ENCODE results near the gene PTPRK.

The PTPRK gene

GRCh38 chr6:128532827-128533226, 12.4 kb upstream of the PTPRK start:
- TF ChIP-seq GLIS3 (CRISPR knock-in tag; IDR thresholded peaks at IDR 0.05) (no peak), PATZ1 (CRISPR knock-in tag; IDR thresholded peaks at IDR 0.05; ENCODE audit: borderline replicate concordance) (no peak), CSRNP3 (CRISPR knock-in tag; IDR thresholded peaks at IDR 0.05) (no peak), ZC3H10 (CRISPR knock-in tag; IDR thresholded peaks at IDR 0.05) (no peak), OSR1 (CRISPR knock-in tag; IDR thresholded peaks at IDR 0.05) (no peak), TSHZ2 (CRISPR knock-in tag; IDR thresholded peaks at IDR 0.05) (no peak), ESRRG (CRISPR knock-in tag; IDR thresholded peaks at IDR 0.05) (no peak), TOX (CRISPR knock-in tag; IDR thresholded peaks at IDR 0.05; ENCODE audit: borderline replicate concordance) (no peak), ZNF565 (CRISPR knock-in tag; conservative IDR thresholded peaks at IDR 0.05; ENCODE audit: low read depth) (no peak), ZFP30 (CRISPR knock-in tag; IDR thresholded peaks at IDR 0.05) (no peak), POU6F1 (CRISPR knock-in tag; IDR thresholded peaks at IDR 0.05; ENCODE audit: borderline replicate concordance, low read depth) (no peak), SNAI2 (CRISPR knock-in tag; IDR thresholded peaks at IDR 0.05) (no peak), CREB5 (CRISPR knock-in tag; IDR thresholded peaks at IDR 0.05; ENCODE audit: low read depth) (no peak), CSDC2 (CRISPR knock-in tag; IDR thresholded peaks at IDR 0.05) (no peak), ZNF70 (CRISPR knock-in tag; IDR thresholded peaks at IDR 0.05) (no peak), ARNTL (CRISPR knock-in tag; IDR thresholded peaks at IDR 0.05; ENCODE audit: borderline replicate concordance, low read depth) (no peak), ZFP3 (CRISPR knock-in tag; IDR thresholded peaks at IDR 0.05) (no peak), PPARA (CRISPR knock-in tag; IDR thresholded peaks at IDR 0.05; ENCODE audit: borderline replicate concordance) (no peak)
- ATAC-seq: no peak

- ATAC-seq: no peak
- TF ChIP-seq TSHZ2 (CRISPR knock-in tag; IDR thresholded peaks at IDR 0.05) (no peak), TCF4 (CRISPR knock-in tag; IDR thresholded peaks at IDR 0.05; ENCODE audit: borderline replicate concordance) (no peak), CSRNP3 (CRISPR knock-in tag; IDR thresholded peaks at IDR 0.05) (no peak), RARB (CRISPR knock-in tag; IDR thresholded peaks at IDR 0.05) (no peak), ZFP3 (CRISPR knock-in tag; IDR thresholded peaks at IDR 0.05) (no peak), ARNTL (CRISPR knock-in tag; IDR thresholded peaks at IDR 0.05; ENCODE audit: borderline replicate concordance, low read depth) (no peak), TOX (CRISPR knock-in tag; IDR thresholded peaks at IDR 0.05; ENCODE audit: borderline replicate concordance) (no peak), SNAI2 (CRISPR knock-in tag; IDR thresholded peaks at IDR 0.05) (no peak), BACH2 (CRISPR knock-in tag; IDR thresholded peaks at IDR 0.05; ENCODE audit: borderline replicate concordance) (no peak), ZC3H10 (CRISPR knock-in tag; IDR thresholded peaks at IDR 0.05) (no peak), ISL1 (CRISPR knock-in tag; IDR thresholded peaks at IDR 0.05) (no peak), CREB5 (CRISPR knock-in tag; IDR thresholded peaks at IDR 0.05; ENCODE audit: low read depth) (no peak), PATZ1 (CRISPR knock-in tag; IDR thresholded peaks at IDR 0.05; ENCODE audit: borderline replicate concordance) (no peak), OSR1 (CRISPR knock-in tag; IDR thresholded peaks at IDR 0.05) (no peak), ZFP30 (CRISPR knock-in tag; IDR thresholded peaks at IDR 0.05) (no peak)
These were observed 11.7 kb upstream of the PTPRK start for GRCh38 chr6:128532136-128532535.

Measured in SK-N-SH treated with all-trans-retinoic acid at 6 μM for 48 hours (cell line).